GM18505 (cell line): Measurements from ENCODE around the gene SDCCAG8.
A peak's percentile ranks its signal among the peaks of the same experiment; 100 is the strongest.

Experiments
- ATAC-seq: cut with Tn5 transposase; IDR thresholded peaks from one replicate; pipeline ENCODE4 v1.9.1; 2021; ENCODE audit not compliant: unreplicated experiment
- POLR2A ChIP-seq: IDR thresholded peaks from 4 replicates; pipeline ENCODE4 v1.6.1; 2011; ENCODE audit warnings: borderline replicate concordance; ENCODE audit not compliant: insufficient read depth, insufficient read length; ENCODE audit errors: extremely low read depth

Gene SDCCAG8

GRCh38 chr1:243500512-243500911 lies 244.7 kb downstream of the SDCCAG8 start:
- no peak for TF ChIP-seq POLR2A

GRCh38 chr1:243501002-243501401 lies 245.2 kb downstream of the SDCCAG8 start:
- no peak for ATAC-seq
- no peak for TF ChIP-seq POLR2A

More at GRCh38 chr1:243500512-243500911, 244.7 kb downstream of the SDCCAG8 start:
- ATAC-seq: no peak

- no peak for TF ChIP-seq POLR2A
- no peak for ATAC-seq
These were observed 247.3 kb downstream of the SDCCAG8 start for GRCh38 chr1:243503155-243503554.

DNA sequence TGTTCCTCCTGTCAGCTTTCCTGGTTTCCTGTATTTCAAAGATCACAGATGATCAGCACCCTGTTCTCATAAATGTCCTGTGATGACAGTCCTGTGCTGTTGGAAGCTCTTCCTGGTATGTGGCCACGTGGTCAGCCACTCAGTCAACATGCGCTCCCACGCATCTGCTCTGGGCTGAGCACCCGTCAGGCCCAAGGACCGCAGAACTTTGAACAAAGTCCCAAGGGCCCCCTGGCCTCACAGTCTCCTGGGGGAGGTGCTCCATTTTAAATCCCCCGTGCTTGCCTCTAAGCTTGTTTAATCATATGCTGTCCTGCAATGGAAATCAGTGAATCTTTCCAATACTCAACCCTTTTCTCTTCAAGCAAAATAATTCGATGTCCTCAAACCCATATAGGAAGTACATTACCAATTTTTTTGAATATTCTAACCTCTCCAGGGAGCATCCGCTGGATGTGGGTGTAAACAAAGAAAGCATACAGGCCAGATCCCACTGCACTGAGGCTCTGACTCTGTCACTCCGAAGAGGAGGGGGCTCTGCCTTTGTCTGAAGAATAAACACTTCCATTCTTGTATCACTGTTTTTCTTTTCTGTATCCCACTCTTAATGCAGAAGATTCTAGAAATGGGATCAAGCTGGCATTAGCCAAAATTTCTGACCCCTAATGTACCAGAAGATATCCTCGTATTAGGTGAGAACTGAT lies 250.3 kb downstream of the SDCCAG8 start:
- ATAC-seq: no peak

GRCh38 chr1:243507001-243507671 lies 251.3 kb downstream of the SDCCAG8 start:
- ATAC-seq: no peak
- TF ChIP-seq POLR2A: no peak

More for the DNA sequence above, 250.3 kb downstream of the SDCCAG8 start:
- TF ChIP-seq POLR2A: no peak

DNA sequence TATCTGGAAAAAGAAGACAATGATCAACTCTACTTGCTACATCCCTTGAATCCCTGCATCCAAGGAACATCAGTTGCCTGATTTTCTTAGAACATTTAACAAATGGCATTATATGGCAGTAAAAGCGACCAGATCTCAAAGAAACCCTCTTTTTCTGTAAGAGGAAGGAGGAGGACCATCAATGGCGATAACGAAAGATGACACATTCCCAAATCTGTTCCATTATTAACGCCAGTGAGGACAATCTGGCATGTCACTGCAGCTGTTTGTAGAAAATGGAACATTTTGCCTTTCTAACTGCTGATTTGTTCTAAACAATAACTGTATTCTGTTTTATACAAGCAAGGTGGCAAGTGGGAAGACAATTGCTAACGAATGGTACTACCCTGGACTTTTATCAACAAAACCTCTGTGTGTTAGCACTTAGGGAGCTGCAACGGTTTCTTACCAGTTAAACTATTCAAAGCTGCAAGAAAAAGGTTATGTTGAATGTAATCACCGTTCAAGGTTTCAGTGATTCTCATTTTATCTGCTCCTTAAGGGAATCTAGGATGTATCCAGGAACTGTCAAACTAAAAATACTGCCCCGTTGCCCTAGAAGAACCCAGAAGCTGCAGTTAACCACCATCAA lies 251.9 kb downstream of the SDCCAG8 start:
- no peak for TF ChIP-seq POLR2A
- ATAC-seq: peak; percentile 8

DNA sequence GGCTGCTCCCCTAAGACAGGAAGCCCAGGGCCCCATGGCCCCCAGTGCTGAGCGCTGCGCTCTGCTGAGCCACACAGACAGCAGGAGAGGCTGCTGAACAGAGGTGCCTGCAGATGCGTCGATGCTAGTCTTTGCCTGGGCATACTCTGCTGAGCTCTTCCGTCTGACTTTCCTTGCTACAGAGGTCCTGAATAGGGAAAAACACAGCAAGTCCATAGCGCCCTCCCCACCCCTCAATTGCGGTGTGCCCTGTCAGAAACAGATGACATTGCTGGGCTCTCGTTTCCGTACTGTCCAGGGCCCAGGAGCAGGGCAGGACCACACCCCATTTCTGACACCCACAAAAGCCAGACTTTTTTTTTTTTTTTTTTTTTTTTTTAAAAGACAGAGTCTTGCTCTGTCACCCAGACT lies 252.5 kb downstream of the SDCCAG8 start:
- ATAC-seq: peak; percentile 93
- TF ChIP-seq POLR2A: no peak

DNA sequence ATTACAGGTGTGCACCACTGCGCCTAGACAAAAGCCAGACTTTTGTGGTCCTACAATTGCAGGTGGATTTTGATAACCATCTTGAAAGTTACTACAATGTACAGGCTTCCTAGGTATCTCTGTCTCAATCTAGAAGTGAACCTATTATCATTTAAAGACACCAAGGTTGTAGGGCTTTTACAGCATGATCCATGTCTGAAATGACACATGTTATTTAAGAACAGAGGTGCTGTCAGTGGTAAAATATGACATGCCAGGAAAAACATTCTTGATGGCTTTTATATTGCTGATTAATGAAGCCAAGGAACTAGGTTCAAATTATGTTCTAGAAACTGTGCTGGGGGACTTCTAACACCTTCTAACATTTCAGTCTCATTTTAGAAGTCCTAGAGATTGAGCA lies 253.1 kb downstream of the SDCCAG8 start:
- no peak for TF ChIP-seq POLR2A
- ATAC-seq: no peak

DNA sequence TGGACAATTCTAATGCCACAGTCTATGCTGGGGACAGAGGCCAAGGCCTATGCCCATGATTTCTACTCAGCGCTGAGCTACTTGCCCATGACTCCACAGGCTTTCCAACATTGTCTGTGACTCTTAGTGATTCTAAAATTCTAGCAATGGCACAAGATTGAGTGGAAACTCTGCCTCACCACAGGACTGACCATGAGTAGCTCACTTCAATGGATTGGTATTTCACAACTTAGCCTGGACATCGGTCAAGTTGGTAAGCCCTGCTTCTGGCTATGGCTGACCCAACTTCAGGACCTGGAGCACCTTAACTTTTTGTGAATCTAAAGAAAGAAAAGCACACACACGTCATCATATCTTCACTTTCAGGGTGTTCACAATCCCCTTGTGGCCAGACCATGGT lies 255.1 kb downstream of the SDCCAG8 start:
- ATAC-seq: no peak
- TF ChIP-seq POLR2A: no peak

DNA sequence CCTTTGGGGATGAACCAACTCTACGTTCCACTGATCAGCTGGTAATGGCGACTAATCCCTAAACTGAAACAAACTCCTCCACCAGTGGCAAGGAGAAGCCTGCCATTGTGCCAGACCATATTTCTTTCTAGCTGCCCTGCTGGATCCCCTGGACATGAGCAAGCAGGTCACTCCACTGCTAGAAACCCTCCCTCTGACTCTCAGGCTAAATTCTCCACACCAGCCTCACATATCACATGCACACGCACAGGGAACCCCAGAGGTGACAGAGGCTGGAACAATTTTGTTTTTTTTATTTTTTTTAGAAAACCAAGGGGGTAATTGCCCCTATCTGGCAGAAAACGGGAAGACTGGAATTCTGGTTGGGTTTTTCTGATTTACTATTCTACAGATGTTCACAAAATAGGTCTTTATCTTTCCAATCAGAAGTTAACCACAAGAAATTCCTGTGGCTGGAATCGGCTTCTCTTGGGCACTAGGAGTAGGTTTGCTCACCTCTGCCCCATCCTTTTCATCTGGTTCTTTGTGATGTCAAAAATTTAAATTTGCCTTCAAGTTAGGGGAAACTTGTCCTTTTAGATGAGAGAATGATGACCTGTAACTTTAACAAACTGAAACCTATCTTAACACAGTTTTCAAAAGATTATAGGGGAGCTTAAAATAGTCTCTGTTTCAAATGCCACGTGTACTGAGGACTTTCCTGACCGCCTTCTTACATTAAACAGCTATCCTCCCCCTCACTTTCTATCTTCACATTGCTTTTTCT lies 258.1 kb downstream of the SDCCAG8 start:
- ATAC-seq: no peak
- TF ChIP-seq POLR2A: no peak

DNA sequence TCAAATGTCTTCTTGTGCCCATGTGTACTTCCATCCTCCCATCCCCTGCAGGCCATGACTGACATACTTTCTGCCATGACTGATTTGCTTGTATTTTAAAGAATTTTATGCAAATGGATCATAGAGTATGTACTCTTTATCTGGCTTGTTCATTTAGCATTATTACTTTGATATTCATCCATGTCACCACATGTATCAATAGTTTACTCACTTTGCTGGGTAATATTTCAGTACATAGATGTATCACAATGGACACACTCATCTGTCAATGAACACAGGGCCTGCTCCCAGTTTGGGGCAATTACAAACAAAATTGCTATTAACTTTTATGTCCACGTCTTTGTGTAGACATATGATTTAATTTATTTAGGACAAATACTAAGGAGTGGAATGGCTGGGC lies 259.1 kb downstream of the SDCCAG8 start:
- no peak for ATAC-seq
- no peak for TF ChIP-seq POLR2A

- no peak for ATAC-seq
- TF ChIP-seq POLR2A: no peak
These were observed 265.0 kb downstream of the SDCCAG8 start for GRCh38 chr1:243520831-243521230.

- no peak for TF ChIP-seq POLR2A
- no peak for ATAC-seq
These were observed 267.9 kb downstream of the SDCCAG8 start for GRCh38 chr1:243523766-243524165.
